Lower leg skin (tissue), 4 donors: ENCODE measurements around the gene VAV2. TPM values are rescaled to one million over a fixed set of nuclear protein-coding genes. Genes with fewer than 3 reads are reported as not detected.

Experiments used
- DNase-seq, 2 donors: peaks; one replicate each; pipeline ENCODE4 v3.0.0-alpha.2; 2019; ENCODE audit warnings: low spot score in 2 of 2
- H3K4me3 ChIP-seq: fragments of 200-600 bp; sonication (generic); 2 replicates; pipeline ENCODE4 v1.5.1; 2017; ENCODE audit warnings: mild to moderate bottlenecking, low read depth; ENCODE audit not compliant: poor library complexity, severe bottlenecking
- CTCF ChIP-seq, 3 donors: fragments of 450-650 bp; IDR thresholded peaks; one replicate each; pipeline ENCODE4 v1.5.1; 2016; ENCODE audit warnings: antibody characterized with exemption in 3 of 3, mild to moderate bottlenecking in 3 of 3, moderate library complexity in 2 of 3
- POLR2A ChIP-seq, 2 donors: fragments of 450-650 bp; IDR thresholded peaks; one replicate each; pipeline ENCODE4 v1.6.1; 2016 to 2017; ENCODE audit warnings: antibody characterized with exemption in 2 of 2, mild to moderate bottlenecking in 1 of 2, moderate library complexity in 1 of 2
- WGBS, 2 donors: methylation state at CpG; one replicate each; pipeline ENCODE4 v1.1.5; 2018; 5-methylcytosine and 5-hydroxymethylcytosine counted together
- intact Hi-C: fragments of 100-400 bp; cut with DNase I; formaldehyde crosslinking; loops from one replicate; pipeline ENCODE4 v1.15.0; 2023; ENCODE audit warnings: low total_unique reads
- total RNA-seq, 4 donors: library from RNA; depleted of rRNA; stranded (reverse); fragments of >200 nt; gene quantifications; one replicate each; pipeline ENCODE4 v1.1.0, GENCODE V29; 2016

VAV2 gene
- total RNA-seq, 4 donors from 2014 or later: 6.8 to 9.1 (median 7.5) TPM

- peak within 1 kb of the TSS; percentile 72 for H3K4me3 ChIP-seq
- peak; percentile 92 to 98 for DNase-seq
- no peak for TF ChIP-seq POLR2A (IDR thresholded peaks at IDR 0.05)
- no peak for TF ChIP-seq CTCF (IDR thresholded peaks at IDR 0.05)
- WGBS, 2 donors: 5 to 10% methylated on average over 6 to 15 of the region's 43 CpGs
- intact Hi-C loops: no loop called here
Measured at GRCh38 chr9:134024828-134025605, 32.9 kb upstream of the VAV2 start, which contains the start of gene BRD3OS. TSS of gene BRD3OS (plus strand) at chr9:134025481. CDS start at chr9:134026748, 1,267 bp downstream.

GRCh38 chr9:134024214-134024792 is 32.2 kb upstream of the VAV2 start:
- WGBS, 2 donors: 71 to 72% methylated on average over 4 of the region's 4 CpGs
- no peak for DNase-seq
- no peak for TF ChIP-seq CTCF (IDR thresholded peaks at IDR 0.05)
- no peak for TF ChIP-seq POLR2A (IDR thresholded peaks at IDR 0.05)
- intact Hi-C loops: no loop called here
- H3K4me3 ChIP-seq: no peak overlapping the region

GRCh38 chr9:134014946-134015345 is 22.8 kb upstream of the VAV2 start:
- WGBS, 2 donors: 100% methylated on average over 2 of the region's 2 CpGs
- no peak overlapping the region for H3K4me3 ChIP-seq
- intact Hi-C loops: no loop called here
- TF ChIP-seq CTCF (IDR thresholded peaks at IDR 0.05): no peak
- no peak for TF ChIP-seq POLR2A (IDR thresholded peaks at IDR 0.05)
- DNase-seq: no peak

- WGBS, 2 donors: 84 to 87% methylated on average over 6 of the region's 6 CpGs
- H3K4me3 ChIP-seq: no peak overlapping the region
- intact Hi-C loops: no loop called here
- no peak for DNase-seq
- TF ChIP-seq POLR2A (IDR thresholded peaks at IDR 0.05): no peak
- TF ChIP-seq CTCF (IDR thresholded peaks at IDR 0.05): no peak
Measured at GRCh38 chr9:134011401-134011800, 19.3 kb upstream of the VAV2 start.

- intact Hi-C loops: no loop called here
- no peak for TF ChIP-seq POLR2A (IDR thresholded peaks at IDR 0.05)
- TF ChIP-seq CTCF (IDR thresholded peaks at IDR 0.05): no peak
- 58 to 70% methylated on average over 20 of the region's 20 CpGs for WGBS, 2 donors
Measured at GRCh38 chr9:134010310-134011173, 18.4 kb upstream of the VAV2 start.

More at GRCh38 chr9:134010310-134011173, 18.4 kb upstream of the VAV2 start:
- no peak overlapping the region for H3K4me3 ChIP-seq
- no peak for DNase-seq
